H1 (cell line): ENCODE results near the gene ZSWIM2. TPM values are rescaled to one million over a fixed set of nuclear protein-coding genes. Genes with fewer than 3 reads are reported as not detected.

Source experiments
- ASH2L ChIP-seq: fragments of 200-600, 300-600 bp; sonication (generic); IDR thresholded peaks from one replicate; pipeline ENCODE4 v1.7.1; 2017; ENCODE audit warnings: low read length
- EGR1 ChIP-seq: IDR thresholded peaks from 2 replicates; pipeline ENCODE4 v1.6.1; 2011; ENCODE audit warnings: low read depth, low read length, borderline replicate concordance
- GABPA ChIP-seq: IDR thresholded peaks from 2 replicates; pipeline ENCODE4 v1.6.1; 2011; ENCODE audit warnings: mild to moderate bottlenecking, low read length, moderate library complexity, borderline replicate concordance; ENCODE audit not compliant: insufficient read depth
- SP2 ChIP-seq: IDR thresholded peaks from 2 replicates; pipeline ENCODE4 v1.6.1; 2012; ENCODE audit warnings: mild to moderate bottlenecking, low read length, inconsistent platforms
- polyA plus RNA-seq, 7 experiments: library from polyadenylated mRNA; depleted of rRNA in 3 of 7; stranded (reverse) in 5 of 7; unstranded in 2 of 7; fragments of >200 nt in 5 of 7; fragments of 200-250 nt in 2 of 7; gene quantifications; 1 replicate in 5 of 7; 2 replicates in 1 of 7; 4 replicates in 1 of 7; pipeline versions ENCODE4 v1.2.1 to v1.2.3, GENCODE V29; 2011 to 2013; ENCODE audit warnings: missing spikeins in 2 of 7, mixed read lengths in 2 of 7
- total RNA-seq: library from RNA; stranded (reverse); fragmentation: NEBNext Ultra II Directional; extraction: Animal tissue kit (Norgen Biotek cat#: 25700); gene quantifications from 2 replicates; pipeline ENCODE4 v1.2.1, GENCODE V29; 2021

ZSWIM2 gene
- total and polyA plus RNA-seq, 2 of the 8 experiments (the other 6 are each of a cell fraction or from before 2014, with no cell fraction given), result not detected

- TF ChIP-seq ASH2L, result no peak
- no peak for TF ChIP-seq SP2
- no peak for TF ChIP-seq GABPA
- no peak for TF ChIP-seq EGR1
- TF ChIP-seq, all 59 proteins: peak for 0
These were observed 45.5 kb upstream of the ZSWIM2 start (continued) for GRCh38 chr2:186894478-186894877.
